Panc1 (cell line): Measurements from ENCODE around the gene ELF4. TPM values are rescaled to one million over a fixed set of nuclear protein-coding genes. Genes with fewer than 3 reads are reported as not detected.
A peak's percentile ranks its signal among the peaks of the same experiment; 100 is the strongest.

Experiments
- ATAC-seq: fragments of 200-7000 bp; cut with Tn5 transposase; 2 replicates; pipeline ENCODE4 v1.9.1; 2020; ENCODE audit warnings: mild to moderate bottlenecking, moderate library complexity
- BruUV-seq: library from RNA; stranded (reverse); fragments of 400-500 nt; replicated peaks from 2 replicates; lab custom pipeline; 2021; lab: Mats Ljungman, UMichigan
- CTCF ChIA-PET: fragments of 300-600 bp; sonication (Branson Sonifier 250); formaldehyde crosslinking; loops from one replicate; lab custom pipeline; 2022; ENCODE audit warnings: antibody characterized with exemption; lab: Charles Lee
- POLR2A ChIA-PET: fragments of 300-600 bp; sonication (Branson Sonifier 250); formaldehyde crosslinking; loops from one replicate; lab custom pipeline; 2022; ENCODE audit warnings: antibody characterized with exemption; lab: Charles Lee
- DNase-seq: peaks from one replicate; pipeline ENCODE4 v3.0.0-alpha.2; 2010; ENCODE audit warnings: low read depth, low spot score
- H3K27ac ChIP-seq: 2 replicates; pipeline ENCODE4 v1.5.1; 2011; ENCODE audit warnings: mild to moderate bottlenecking, low read length, inconsistent platforms
- H3K27me3 ChIP-seq: fragments of 200-500 bp; sonication (Bioruptor generic); 2 replicates; pipeline ENCODE4 v1.6.0; 2014; ENCODE audit warnings: low read length, inconsistent platforms; ENCODE audit not compliant: control insufficient read depth, insufficient read depth
- H3K36me3 ChIP-seq: fragments of 200-500 bp; sonication (Bioruptor generic); 2 replicates; pipeline ENCODE4 v1.5.1; 2014; ENCODE audit warnings: inconsistent platforms, mild to moderate bottlenecking, low read length, moderate library complexity; ENCODE audit not compliant: control insufficient read depth, insufficient read depth
- H3K4me1 ChIP-seq: 2 replicates; pipeline ENCODE4 v1.5.1; 2011; ENCODE audit warnings: inconsistent platforms, mild to moderate bottlenecking, low read length, moderate library complexity; ENCODE audit not compliant: control insufficient read depth, insufficient read depth
- H3K4me3 ChIP-seq, 2 experiments: 2 replicates each; pipeline ENCODE4 v1.5.1; 2011 to 2012; ENCODE audit warnings: low read depth in 2 of 2, low read length in 2 of 2, mild to moderate bottlenecking in 2 of 2, inconsistent platforms in 1 of 2, moderate library complexity in 1 of 2
- H3K9me3 ChIP-seq: fragments of 200-500 bp; sonication (Bioruptor generic); 2 replicates; pipeline ENCODE4 v1.5.1; 2014; ENCODE audit warnings: low read depth, mild to moderate bottlenecking, inconsistent platforms, low read length, moderate library complexity; ENCODE audit not compliant: control insufficient read depth, insufficient read depth
- POLR2AphosphoS5 ChIP-seq: IDR thresholded peaks from 2 replicates; pipeline ENCODE4 v1.6.1; 2012; ENCODE audit warnings: mild to moderate bottlenecking, low read depth, low read length, moderate library complexity
- REST ChIP-seq, 2 experiments: IDR thresholded peaks; 2 replicates each; pipeline ENCODE4 v1.6.1; 2011 to 2012; ENCODE audit warnings: low read depth in 2 of 2, control low read depth in 1 of 2, low read length in 1 of 2, mild to moderate bottlenecking in 1 of 2, moderate library complexity in 1 of 2; ENCODE audit not compliant: insufficient read depth in 1 of 2
- SIN3A ChIP-seq: IDR thresholded peaks from 2 replicates; pipeline ENCODE4 v1.6.1; 2012; ENCODE audit warnings: low read depth, mild to moderate bottlenecking, low read length, moderate library complexity, borderline replicate concordance; ENCODE audit not compliant: insufficient read depth
- TCF7L2 ChIP-seq: IDR thresholded peaks from 2 replicates; pipeline ENCODE4 v1.6.1; 2011; ENCODE audit warnings: mild to moderate bottlenecking, low read depth, low read length, inconsistent platforms
- in situ Hi-C: cut with HindIII; loops from 2 replicates; pipeline ENCODE4 v1.10.0; 2016; ENCODE audit warnings: low sequenced_read_pairs, low pct_unique_long_range_greater_than_20kb
- intact Hi-C: fragments of 100-400 bp; cut with micrococcal nuclease; formaldehyde crosslinking; loops from one replicate; pipeline ENCODE4 v1.10.0; 2022; ENCODE audit not compliant: unreplicated experiment
- total RNA-seq: library from RNA; stranded (reverse); gene quantifications from one replicate; pipeline ENCODE4 v1.2.1, GENCODE V29; 2021; ENCODE audit not compliant: unreplicated experiment
- TF ChIP-seq, protein P1 (sequence below): fragments of 450-650 bp; IDR thresholded peaks from 2 replicates; pipeline ENCODE4 v1.5.1; 2017; ENCODE audit warnings: mild to moderate bottlenecking

The ELF4 gene
- total RNA-seq, 1 experiment from 2014 or later, result 48.0 TPM

- Histone ChIP-seq H3K36me3 (no peaks in the 10 kb centered on the region), H3K9me3 (no peaks in the 10 kb centered on the region), H3K27me3 (no peaks in the 10 kb centered on the region), H3K4me3 (no peak overlapping the region), H3K4me1 (peaks cover 10% of the 10 kb centered on the region), H3K27ac (no peak overlapping the region)
- POLR2A ChIA-PET, result no interaction called here
- TF ChIP-seq TCF7L2 (no peak), REST (IDR thresholded peaks at IDR 0.05; ENCODE audit: insufficient read depth in 1 of 2, low read depth in 2 of 2, low read length in 1 of 2) (no peak), SIN3A (no peak), POLR2AphosphoS5 (no peak)
- TF ChIP-seq, protein P1, sequence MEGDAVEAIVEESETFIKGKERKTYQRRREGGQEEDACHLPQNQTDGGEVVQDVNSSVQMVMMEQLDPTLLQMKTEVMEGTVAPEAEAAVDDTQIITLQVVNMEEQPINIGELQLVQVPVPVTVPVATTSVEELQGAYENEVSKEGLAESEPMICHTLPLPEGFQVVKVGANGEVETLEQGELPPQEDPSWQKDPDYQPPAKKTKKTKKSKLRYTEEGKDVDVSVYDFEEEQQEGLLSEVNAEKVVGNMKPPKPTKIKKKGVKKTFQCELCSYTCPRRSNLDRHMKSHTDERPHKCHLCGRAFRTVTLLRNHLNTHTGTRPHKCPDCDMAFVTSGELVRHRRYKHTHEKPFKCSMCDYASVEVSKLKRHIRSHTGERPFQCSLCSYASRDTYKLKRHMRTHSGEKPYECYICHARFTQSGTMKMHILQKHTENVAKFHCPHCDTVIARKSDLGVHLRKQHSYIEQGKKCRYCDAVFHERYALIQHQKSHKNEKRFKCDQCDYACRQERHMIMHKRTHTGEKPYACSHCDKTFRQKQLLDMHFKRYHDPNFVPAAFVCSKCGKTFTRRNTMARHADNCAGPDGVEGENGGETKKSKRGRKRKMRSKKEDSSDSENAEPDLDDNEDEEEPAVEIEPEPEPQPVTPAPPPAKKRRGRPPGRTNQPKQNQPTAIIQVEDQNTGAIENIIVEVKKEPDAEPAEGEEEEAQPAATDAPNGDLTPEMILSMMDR, result no peak
- ATAC-seq (no peak), DNase-seq (no peak)
- BruUV-seq, result no TSS peak
- in situ Hi-C loops, result no loop called here
- intact Hi-C loops, result no loop called here
- CTCF ChIA-PET, result no interaction called here
These were observed 10.1 kb downstream of the ELF4 start for GRCh38 chrX:130100180-130100579.

- CTCF ChIA-PET, result interaction anchor here (0.7 kb wide), 1 partner anchor 22 kb away, joined by 3 read pairs; no protein-coding TSS in a partner anchor
These were observed 12.1 kb downstream of the ELF4 start for GRCh38 chrX:130098210-130098552.

More at GRCh38 chrX:130098210-130098552, 12.1 kb downstream of the ELF4 start:
- intact Hi-C loops (no loop called here), in situ Hi-C loops (no loop called here)
- BruUV-seq, result no TSS peak
- H3K36me3 ChIP-seq, result no peaks in the 10 kb centered on the region
- ATAC-seq, result peak; percentile 24; the same call in 1 of the 2 replicates
- no peaks in the 10 kb centered on the region for H3K27me3 ChIP-seq
- peaks cover 8% of the 10 kb centered on the region for H3K4me1 ChIP-seq
- no peak overlapping the region for H3K27ac ChIP-seq
- POLR2A ChIA-PET, result interaction anchor here (0.5 kb wide), 1 partner anchor 165 kb away, joined by 3 read pairs; no protein-coding TSS in a partner anchor
- no peak for DNase-seq
- H3K4me3 ChIP-seq, result no peak overlapping the region
- TF ChIP-seq TCF7L2 (no peak), POLR2AphosphoS5 (no peak), REST (IDR thresholded peaks at IDR 0.05; ENCODE audit: insufficient read depth in 1 of 2, low read depth in 2 of 2, low read length in 1 of 2) (no peak), SIN3A (no peak)
- TF ChIP-seq, protein P1, result no peak
- no peaks in the 10 kb centered on the region for H3K9me3 ChIP-seq
